Right renal pelvis (tissue), 4 donors: ENCODE data around the gene CFL2. TPM values are rescaled to one million over a fixed set of nuclear protein-coding genes. Genes with fewer than 3 reads are reported as not detected.
"Not testable (repeated sequence)": the region's sequence is repeated elsewhere in the genome, so short reads cannot be mapped to it uniquely, and the experiment has no call there.

ENCODE experiments used
- DNase-seq, 4 donors: peaks; one replicate each; pipeline ENCODE4 v3.0.0-alpha.2; 2013; ENCODE audit warnings: low read depth in 4 of 4, low spot score in 3 of 4, missing footprints in 1 of 4
- polyA plus RNA-seq, 4 donors: library from polyadenylated mRNA; unstranded; fragments of 120-200 nt; gene quantifications; one replicate each; pipeline ENCODE4 v1.2.1, GENCODE V29; 2013; ENCODE audit not compliant: insufficient read length in 4 of 4

CFL2 gene
- 10 to 100 TPM; 61.1 to 82.4 (median 78.0) TPM for polyA plus RNA-seq

- peak in 3 of 4 donors; percentile 59 to 66 (median 61) for DNase-seq
Observed at GRCh38 chr14:34714320-34715126, at the start of gene CFL2. Gene CFL2 (minus strand): TSS chr14:34714593. CDS start chr14:34714540, 53 bp downstream.

DNA sequence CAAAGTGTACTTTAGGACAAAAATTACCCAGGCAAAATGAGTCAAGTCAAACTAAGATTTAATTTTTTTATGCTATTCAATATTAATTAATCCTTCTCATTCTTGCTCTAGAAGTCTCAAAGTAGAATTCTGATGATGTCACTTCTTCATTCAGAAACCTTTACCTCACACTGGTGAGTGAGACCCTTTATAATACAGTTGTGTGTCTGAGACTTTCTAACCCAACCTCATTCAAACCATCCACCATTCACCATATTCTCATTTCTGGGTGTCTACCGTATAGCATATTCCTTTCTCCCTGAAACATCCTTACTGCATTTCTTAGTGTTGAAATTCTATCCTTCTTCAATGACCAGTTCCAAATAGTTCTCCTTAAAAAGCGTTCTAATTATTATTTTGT, 40.8 kb upstream of the CFL2 start:
- no peak for DNase-seq

GRCh38 chr14:34754687-34755086, 40.3 kb upstream of the CFL2 start:
- no peak for DNase-seq

- DNase-seq: no peak
Observed at GRCh38 chr14:34750670-34751069, 36.3 kb upstream of the CFL2 start.

GRCh38 chr14:34750233-34750632, 35.8 kb upstream of the CFL2 start:
- DNase-seq: no peak

DNA sequence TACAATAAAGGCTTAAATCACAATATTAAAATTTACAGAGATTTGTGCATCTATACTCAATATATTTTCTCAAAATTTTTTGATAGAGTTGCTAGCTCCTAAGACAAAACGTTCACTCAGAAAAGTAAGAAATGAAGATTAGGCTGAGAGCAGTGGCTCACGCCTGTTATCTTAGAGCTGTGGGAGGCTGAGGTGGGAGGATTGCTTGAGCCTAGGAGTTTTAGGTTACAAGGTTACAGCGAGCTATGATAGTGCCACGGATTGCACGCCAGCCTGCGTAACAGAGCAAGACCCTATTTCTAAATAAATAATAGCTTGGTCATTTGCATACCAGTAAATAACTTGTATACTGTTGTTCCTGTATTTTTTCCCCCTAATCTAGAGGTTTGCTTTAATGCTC, 35.0 kb upstream of the CFL2 start:
- DNase-seq: no peak

DNA sequence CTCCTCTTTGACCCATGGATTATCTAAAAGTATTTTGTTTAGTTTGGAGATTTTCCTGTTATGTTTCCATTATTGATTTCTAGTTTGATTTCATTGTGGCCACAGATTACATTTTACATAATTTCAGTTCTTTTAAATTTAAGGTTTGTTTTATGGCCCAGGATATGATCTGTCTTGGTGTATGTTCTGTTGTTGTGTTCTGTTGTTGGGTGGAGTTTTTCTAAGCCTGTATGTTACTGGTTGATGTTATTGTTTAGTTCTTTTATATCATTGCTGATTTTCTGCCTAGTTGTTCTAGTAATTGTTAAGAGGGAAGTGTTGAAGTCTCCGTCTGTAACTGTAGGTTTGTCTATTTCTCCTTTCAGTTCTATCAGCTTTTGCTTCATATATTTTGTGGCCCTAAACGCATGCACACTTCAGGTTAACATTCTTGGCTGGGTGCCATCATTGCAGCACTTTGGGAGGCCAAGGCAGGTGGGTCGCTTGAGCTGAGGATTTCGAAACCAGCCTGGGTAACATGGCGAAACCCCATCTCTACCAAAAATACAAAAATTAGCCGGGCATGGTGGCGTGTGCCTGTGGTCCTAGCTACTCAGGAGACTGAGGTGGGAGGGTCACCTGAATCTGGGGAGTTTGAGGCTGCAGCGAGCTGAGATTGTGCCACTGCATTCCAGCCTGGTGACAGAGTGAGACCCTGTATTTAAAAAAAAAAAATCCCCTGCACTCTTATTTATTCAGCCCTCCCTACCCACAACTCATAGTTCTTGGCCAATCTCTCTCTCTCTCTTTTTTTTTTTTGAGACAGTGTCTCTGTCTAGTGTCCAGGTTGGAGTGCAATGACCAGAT, 28.1 kb upstream of the CFL2 start:
- no peak for DNase-seq

DNA sequence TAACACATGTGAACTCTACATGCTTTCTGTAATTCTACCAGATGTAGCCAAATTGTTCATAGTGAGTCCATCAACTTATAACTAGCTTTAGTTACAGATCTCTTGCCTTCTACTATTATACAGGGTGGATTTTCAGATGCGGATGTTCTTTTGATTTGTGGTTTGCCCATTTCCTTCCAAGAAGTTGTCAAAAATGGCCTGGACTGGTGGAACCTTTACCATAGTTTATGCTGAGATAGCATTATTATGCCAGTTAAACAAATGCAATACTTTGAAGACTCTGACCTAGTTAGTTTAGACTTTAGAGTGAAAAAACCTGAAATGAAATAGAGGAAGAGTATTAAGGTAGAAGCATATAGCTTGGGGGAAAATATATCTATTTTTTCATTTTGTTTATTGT, 27.4 kb upstream of the CFL2 start:
- no peak for DNase-seq

DNA sequence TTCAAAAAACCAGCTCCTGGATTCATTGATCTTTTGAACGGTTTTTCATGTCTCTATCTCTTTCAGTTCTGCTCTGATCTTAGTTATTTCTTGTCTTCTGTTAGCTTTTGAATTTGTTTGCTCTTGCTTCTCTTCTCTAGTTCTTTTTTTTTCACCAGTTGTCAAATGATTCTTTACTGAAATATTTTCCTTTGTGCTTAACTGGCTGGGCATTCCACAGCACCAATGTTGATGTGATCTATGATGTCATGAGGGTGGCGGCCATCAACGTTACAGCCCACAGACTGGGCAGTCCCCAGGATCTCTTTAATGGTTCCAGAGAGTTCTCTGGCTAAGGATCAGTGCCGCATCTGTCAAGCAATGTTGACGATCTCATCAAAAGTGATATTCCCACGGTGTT, 25.7 kb upstream of the CFL2 start:
- not testable (repeated sequence) for DNase-seq

DNA sequence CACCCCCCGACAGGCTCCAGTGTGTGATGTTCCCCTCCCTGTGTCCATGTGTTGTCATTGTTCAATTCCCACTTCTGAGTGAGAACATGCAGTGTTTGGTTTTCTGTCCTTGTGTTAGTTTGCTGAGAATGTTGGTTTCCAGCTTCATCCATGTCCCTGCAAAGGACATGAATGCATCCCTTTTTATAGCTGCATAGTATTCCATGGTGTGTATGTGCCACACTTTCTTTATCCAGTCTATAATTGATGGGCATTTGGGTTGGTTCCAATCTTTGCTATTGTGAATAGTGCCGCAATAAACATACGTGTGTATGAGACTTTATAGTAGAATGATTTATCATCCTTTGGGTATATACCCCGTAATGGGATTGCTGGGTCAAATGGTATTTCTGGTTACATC, 22.7 kb upstream of the CFL2 start:
- not testable (repeated sequence) for DNase-seq

DNA sequence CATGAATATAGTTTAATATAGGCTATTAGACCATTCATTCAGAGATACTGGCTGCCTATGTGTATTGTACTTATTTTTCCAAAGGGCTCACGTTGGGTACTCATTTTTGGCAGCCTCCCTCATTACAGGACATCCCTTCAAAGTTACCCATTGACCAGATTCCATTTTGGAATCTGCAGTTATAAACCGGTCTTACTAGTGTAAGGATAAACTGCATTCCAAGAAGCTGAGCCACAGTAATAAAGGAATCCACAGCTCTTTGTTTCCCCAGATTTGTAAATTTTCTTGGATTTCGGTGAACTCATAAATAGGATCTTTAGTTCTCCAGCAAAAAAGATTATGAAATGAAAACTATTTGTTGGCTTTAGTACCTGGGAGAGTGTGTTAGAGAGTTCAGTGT, 18.9 kb upstream of the CFL2 start:
- DNase-seq: no peak

GRCh38 chr14:34732802-34733201, 18.4 kb upstream of the CFL2 start:
- DNase-seq: no peak

DNA sequence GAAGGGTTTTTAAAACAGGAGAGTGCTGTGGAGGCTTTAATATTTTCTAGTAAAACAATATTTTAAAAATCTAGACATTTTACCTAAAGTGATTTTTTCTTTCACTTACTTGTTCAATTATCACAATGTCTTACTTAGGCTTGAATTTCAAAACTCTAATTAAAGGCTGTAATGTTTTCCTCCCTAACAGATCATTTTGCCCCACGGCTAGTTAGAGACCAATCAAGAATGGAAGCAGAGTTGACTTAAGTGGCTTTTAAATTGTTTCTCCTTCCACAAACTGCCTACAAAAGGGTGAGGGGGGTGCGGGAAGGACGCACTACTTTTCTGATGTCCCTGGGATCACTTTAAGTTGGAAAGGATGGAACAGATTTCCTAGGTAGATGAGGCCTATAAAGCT, 9.5 kb upstream of the CFL2 start:
- DNase-seq: no peak

DNA sequence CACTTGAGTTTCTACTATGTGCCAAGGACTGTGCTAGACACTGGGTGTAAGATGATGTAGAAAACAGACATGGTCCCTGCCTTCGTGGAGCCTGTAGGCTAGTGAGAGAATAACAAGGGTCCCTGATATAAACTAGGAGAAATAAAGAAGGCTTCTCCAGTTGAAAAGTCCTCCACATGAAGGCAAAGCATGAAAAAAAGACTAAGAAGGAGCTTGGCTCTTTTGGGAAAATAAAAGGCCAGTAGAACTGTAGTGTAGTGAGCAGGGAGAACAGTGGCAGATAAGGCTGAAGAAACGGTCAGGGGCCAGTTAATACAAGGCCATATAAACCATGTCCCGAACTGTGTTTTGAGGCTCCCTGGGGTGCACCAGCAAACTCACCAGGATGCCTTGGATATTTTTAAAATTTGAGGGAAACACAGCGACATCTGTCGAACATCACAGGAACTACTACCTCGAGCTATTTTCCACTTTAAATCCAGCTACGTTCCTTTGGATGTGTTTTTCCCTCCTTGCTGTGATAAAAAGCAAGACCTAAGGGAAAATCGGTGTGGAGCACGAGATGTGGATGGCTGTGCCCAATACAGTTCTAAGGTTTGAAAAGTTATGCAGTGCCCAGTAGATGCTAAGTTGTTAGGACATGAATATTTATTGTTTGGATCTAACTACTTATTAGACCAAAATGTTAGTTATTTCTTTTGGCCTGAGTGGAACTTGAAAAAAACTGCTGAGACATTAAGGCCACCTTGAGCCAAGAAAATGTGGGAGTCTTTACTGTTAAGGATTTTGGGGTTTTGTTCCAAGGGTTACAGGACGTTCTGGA, 8.5 kb upstream of the CFL2 start:
- DNase-seq: peak in 1 of 4 donors; percentile 60

DNA sequence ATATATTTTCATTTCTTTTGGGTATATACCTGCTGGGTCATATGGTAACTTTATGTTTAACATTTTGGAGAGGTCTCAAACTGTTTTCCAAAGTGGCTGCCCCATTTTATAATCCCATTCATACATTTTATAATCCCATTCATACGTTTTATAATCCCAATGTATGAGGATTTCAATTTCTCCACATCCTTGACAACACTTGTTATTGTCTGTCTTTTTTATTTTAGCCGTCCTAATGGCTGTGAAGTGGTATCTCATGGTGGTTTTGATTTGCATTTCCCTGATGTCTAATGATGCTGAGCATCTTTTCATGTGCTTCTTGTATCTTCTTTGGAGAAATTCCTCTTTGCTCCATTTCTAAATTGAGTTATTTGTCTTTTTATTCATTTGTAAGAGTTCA, 6.7 kb upstream of the CFL2 start:
- no peak for DNase-seq

- DNase-seq: no peak
Observed at GRCh38 chr14:34718750-34719304, 4.4 kb upstream of the CFL2 start.

- no peak for DNase-seq
Observed at GRCh38 chr14:34715127-34715863, 902 bp upstream of the CFL2 start.

DNA sequence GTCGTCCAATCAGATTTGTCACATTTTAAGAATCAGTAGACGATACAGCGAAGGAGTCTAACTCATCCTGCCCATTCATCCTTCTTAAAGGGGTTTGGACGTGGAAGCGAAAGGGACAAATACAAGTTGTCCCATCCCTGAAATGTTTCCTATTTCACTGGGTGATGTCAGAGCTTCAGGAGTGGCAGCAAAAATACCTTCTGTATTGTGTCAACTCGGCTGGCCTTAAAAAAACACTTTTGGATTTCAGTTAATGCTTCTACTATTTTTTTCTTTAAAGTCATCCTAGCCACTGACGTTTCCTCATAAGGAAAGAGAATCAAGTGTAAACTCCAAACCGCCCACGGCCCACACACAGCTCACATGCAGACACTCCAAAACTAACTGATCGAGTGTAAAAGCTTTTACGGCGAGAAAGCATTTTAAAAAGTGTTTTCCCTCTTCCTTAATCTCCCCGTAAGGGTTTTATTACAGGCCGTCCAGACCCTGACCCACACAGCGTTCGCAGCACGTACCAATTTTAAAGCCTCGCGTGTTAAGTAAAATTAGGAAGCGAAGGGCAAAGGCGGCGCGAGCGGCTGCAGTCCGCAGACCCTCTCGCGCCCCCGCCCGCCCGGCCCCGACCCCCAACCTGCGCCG, 593 bp downstream of the CFL2 start:
- DNase-seq: peak in 2 of 4 donors; percentile 33 to 35

DNA sequence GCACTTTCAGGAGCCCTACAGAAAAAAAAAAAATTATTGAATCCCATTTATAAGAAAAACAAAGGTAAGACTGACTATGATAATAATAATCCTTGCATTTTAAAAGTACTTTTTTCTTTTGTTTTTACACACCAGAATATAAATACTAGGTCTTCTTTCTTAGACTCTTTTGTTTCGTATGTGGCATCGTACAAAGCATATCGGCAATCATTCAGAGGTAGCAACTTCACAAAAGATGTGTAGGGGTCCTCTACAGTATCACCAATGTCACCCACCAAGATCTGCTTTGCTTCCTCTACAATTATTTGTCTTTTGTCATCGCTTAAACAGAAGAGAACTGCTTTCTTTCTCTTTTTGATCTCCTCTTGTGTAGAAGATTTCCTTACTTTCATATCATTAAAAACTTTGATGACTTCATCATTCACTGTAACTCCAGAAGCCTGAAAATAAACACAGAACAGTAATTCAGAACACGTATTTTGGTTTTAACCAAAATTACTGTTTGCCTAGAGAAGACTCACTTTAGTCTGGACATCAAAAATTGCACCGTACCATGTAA, 1.2 kb downstream of the CFL2 start:
- DNase-seq: no peak
